ENCODE measurements around the gene EML6.
A peak's percentile ranks its signal among the peaks of the same experiment; 100 is the strongest.

The EML6 gene

GRCh38 chr2:54887850-54888545, 164.5 kb downstream of the EML6 start:
- DNase-seq: no peak

GRCh38 chr2:54889053-54889452, 165.6 kb downstream of the EML6 start:
- DNase-seq: no peak

- DNase-seq: no peak
These were observed 168.4 kb downstream of the EML6 start for GRCh38 chr2:54891909-54892308.

GRCh38 chr2:54894467-54894866, 171.0 kb downstream of the EML6 start:
- DNase-seq: no peak

GRCh38 chr2:54895730-54896129, 172.3 kb downstream of the EML6 start:
- DNase-seq: no peak

GRCh38 chr2:54897420-54898310, 174.2 kb downstream of the EML6 start:
- DNase-seq: peak in 2 of 4 experiments; percentile 14 to 20

- DNase-seq: no peak
These were observed 175.2 kb downstream of the EML6 start for GRCh38 chr2:54898456-54899226.

- no peak for DNase-seq
These were observed 176.2 kb downstream of the EML6 start for GRCh38 chr2:54899576-54900200.

- no peak for DNase-seq
These were observed 177.9 kb downstream of the EML6 start for GRCh38 chr2:54901224-54901986.

- DNase-seq: no peak
These were observed 179.3 kb downstream of the EML6 start for GRCh38 chr2:54902763-54903162.

GRCh38 chr2:54903736-54904554, 180.5 kb downstream of the EML6 start:
- peak in 2 of 4 experiments; percentile 3 to 12 for DNase-seq

GRCh38 chr2:54904836-54905235, 181.4 kb downstream of the EML6 start:
- DNase-seq: no peak

GRCh38 chr2:54906716-54907115, 183.3 kb downstream of the EML6 start:
- DNase-seq: no peak

- DNase-seq: no peak
These were observed 184.2 kb downstream of the EML6 start for GRCh38 chr2:54907663-54908062.

GRCh38 chr2:54908591-54908990, 185.1 kb downstream of the EML6 start:
- DNase-seq: no peak

GRCh38 chr2:54909001-54909400, 185.5 kb downstream of the EML6 start:
- DNase-seq: no peak

- no peak for DNase-seq
These were observed 188.8 kb downstream of the EML6 start for GRCh38 chr2:54912305-54912704.

- DNase-seq: no peak
These were observed 189.4 kb downstream of the EML6 start for GRCh38 chr2:54912893-54913292.

- DNase-seq: no peak
These were observed 191.2 kb downstream of the EML6 start for GRCh38 chr2:54914637-54915036.

GRCh38 chr2:54915101-54915500, 191.6 kb downstream of the EML6 start:
- no peak for DNase-seq

GRCh38 chr2:54916637-54917036, 193.2 kb downstream of the EML6 start:
- DNase-seq: no peak
